PC-3 (cell line): ENCODE data around the gene FOXD4L3.
"Not testable (repeated sequence)": the region's sequence is repeated elsewhere in the genome, so short reads cannot be mapped to it uniquely, and the experiment has no call there.

ENCODE experiments used
- CTCF ChIP-seq: fragments of 300-600 bp; sonication (generic); conservative IDR thresholded peaks from 2 replicates; pipeline ENCODE4 v1.5.1; 2017; ENCODE audit warnings: antibody characterized with exemption, low read depth, mild to moderate bottlenecking, low read length
- EZH2 ChIP-seq: fragments of 300-600 bp; sonication (generic); IDR thresholded peaks from one replicate; pipeline ENCODE4 v1.6.1; 2017; ENCODE audit warnings: antibody characterized with exemption, mild to moderate bottlenecking, low read length; ENCODE audit not compliant: unreplicated experiment

GRCh38 chr9:68336639-68337339 lies 34.1 kb downstream of the FOXD4L3 start:
- not testable (repeated sequence) for TF ChIP-seq CTCF, EZH2
